MM.1S (cell line): ENCODE data around the gene ZSCAN12.

Experiments
- DNase-seq: peaks from one replicate; pipeline ENCODE4 v3.0.0-alpha.2; 2015
- H2AFZ ChIP-seq: fragments of 300-600 bp; sonication (generic); 2 replicates; pipeline ENCODE4 v1.6.0; 2016; ENCODE audit warnings: antibody characterized with exemption, low read length
- H3F3A ChIP-seq: fragments of 300-600 bp; sonication (generic); 2 replicates; pipeline ENCODE4 v1.6.1; 2016; ENCODE audit warnings: mild to moderate bottlenecking, antibody characterized with exemption, low read length, moderate library complexity, mixed read lengths; ENCODE audit not compliant: insufficient read depth
- H3K27ac ChIP-seq: fragments of 300-600 bp; sonication (generic); 2 replicates; pipeline ENCODE4 v1.5.1; 2016; ENCODE audit warnings: mild to moderate bottlenecking, low read length
- H3K27me3 ChIP-seq: fragments of 300-600 bp; sonication (generic); replicated peaks from 2 replicates; pipeline ENCODE4 v1.6.0; 2016; ENCODE audit warnings: low read length; ENCODE audit not compliant: insufficient read depth
- H3K36me3 ChIP-seq: fragments of 300-600 bp; sonication (generic); replicated peaks from 2 replicates; pipeline ENCODE4 v1.6.1; 2016; ENCODE audit warnings: mild to moderate bottlenecking, low read length, mixed read lengths; ENCODE audit not compliant: insufficient read depth
- H3K4me1 ChIP-seq: fragments of 300-600 bp; sonication (generic); 2 replicates; pipeline ENCODE4 v1.6.1; 2016; ENCODE audit warnings: low read length, mixed read lengths
- H3K4me2 ChIP-seq: fragments of 300-600 bp; sonication (generic); 2 replicates; pipeline ENCODE4 v1.6.0; 2016; ENCODE audit warnings: low read depth, low read length
- H3K4me3 ChIP-seq: fragments of 300-600 bp; sonication (generic); 2 replicates; pipeline ENCODE4 v1.5.1; 2016; ENCODE audit warnings: low read length, mixed read lengths
- H3K79me2 ChIP-seq: fragments of 300-600 bp; sonication (generic); 2 replicates; pipeline ENCODE4 v1.6.1; 2016; ENCODE audit warnings: mixed run types, low read length, mixed read lengths
- H3K9ac ChIP-seq: fragments of 300-600 bp; sonication (generic); 2 replicates; pipeline ENCODE4 v1.6.1; 2016; ENCODE audit warnings: low read length, mixed read lengths
- H3K9me2 ChIP-seq: fragments of 300-600 bp; sonication (generic); replicated peaks from 2 replicates; pipeline ENCODE4 v1.6.1; 2016; ENCODE audit warnings: mild to moderate bottlenecking, low read length, mixed read lengths; ENCODE audit not compliant: insufficient read depth
- H3K9me3 ChIP-seq: fragments of 300-600 bp; sonication (generic); replicated peaks from 2 replicates; pipeline ENCODE4 v1.6.1; 2016; ENCODE audit warnings: mild to moderate bottlenecking, low read length, mixed read lengths; ENCODE audit not compliant: insufficient read depth
- H4K20me1 ChIP-seq: fragments of 300-600 bp; sonication (generic); 2 replicates; pipeline ENCODE4 v1.6.1; 2016; ENCODE audit warnings: mild to moderate bottlenecking, low read length, moderate library complexity, mixed read lengths; ENCODE audit not compliant: insufficient read depth
- CTCF ChIP-seq: fragments of 300-600 bp; sonication (generic); IDR thresholded peaks from 2 replicates; pipeline ENCODE4 v1.5.1; 2016; ENCODE audit warnings: antibody characterized with exemption, low read length, mixed read lengths
- EZH2 ChIP-seq: fragments of 300-600 bp; sonication (generic); optimal IDR thresholded peaks from 2 replicates; pipeline ENCODE3; 2017; ENCODE audit warnings: low read depth, mild to moderate bottlenecking, antibody characterized with exemption, low read length, mixed read lengths
- EZH2phosphoT487 ChIP-seq: fragments of 300-600 bp; sonication (generic); IDR thresholded peaks from 2 replicates; pipeline ENCODE4 v1.6.1; 2018; ENCODE audit warnings: antibody characterized with exemption, low read length

Gene ZSCAN12

GRCh38 chr6:28401172-28401571, 1.6 kb upstream of the ZSCAN12 start:
- Histone ChIP-seq H3F3A (peaks cover 3% of the 10 kb centered on the region; the same call in 1 of the 2 replicates), H2AFZ (no peak overlapping the region), H3K4me1 (0 out of 2 replicates have a peak, but pooled peaks cover 4% of the 10 kb centered on the region), H3K4me3 (no peak overlapping the region), H3K79me2 (peaks cover 20% of the 10 kb centered on the region), H3K36me3 (no peaks in the 10 kb centered on the region), H3K9ac (no peak overlapping the region), H3K27ac (no peak overlapping the region), H3K9me3 (no peaks in the 10 kb centered on the region), H4K20me1 (no peaks in the 10 kb centered on the region), H3K4me2 (no peak overlapping the region), H3K27me3 (no peaks in the 10 kb centered on the region), H3K9me2 (no peaks in the 10 kb centered on the region)
- TF ChIP-seq CTCF, result no peak
- no peak for TF ChIP-seq EZH2
- no peak for TF ChIP-seq EZH2phosphoT487
- DNase-seq, result no peak

GRCh38 chr6:28400122-28400451, 540 bp upstream of the ZSCAN12 start:
- Histone ChIP-seq H3K4me2 (peak overlapping the region; percentile 82), H3K27ac (peak overlapping the region; percentile 51; the same call in 1 of the 2 replicates), H3K36me3 (no peaks in the 10 kb centered on the region), H3K79me2 (peaks cover 23% of the 10 kb centered on the region), H3K4me1 (0 out of 2 replicates have a peak, but pooled peaks cover 4% of the 10 kb centered on the region), H2AFZ (peak overlapping the region; percentile 99), H3K27me3 (no peaks in the 10 kb centered on the region), H4K20me1 (no peaks in the 10 kb centered on the region), H3K9ac (peak overlapping the region; percentile 83), H3K4me3 (peak overlapping the region; percentile 95), H3K9me3 (no peaks in the 10 kb centered on the region), H3K9me2 (no peaks in the 10 kb centered on the region), H3F3A (peaks cover 3% of the 10 kb centered on the region; the same call in 1 of the 2 replicates)
- TF ChIP-seq CTCF (no peak), EZH2 (no peak), EZH2phosphoT487 (no peak)
- DNase-seq, result no peak

- H3K36me3 ChIP-seq, result peaks cover 5% of the 10 kb centered on the region; the same call in 1 of the 2 replicates
- H3K9me3 ChIP-seq, result no peaks in the 10 kb centered on the region
- peaks cover 3% of the 10 kb centered on the region; the same call in 1 of the 2 replicates for H3F3A ChIP-seq
- no peak overlapping the region for H3K4me3 ChIP-seq
- TF ChIP-seq EZH2phosphoT487 (no peak), CTCF (no peak), EZH2 (no peak)
- H3K27me3 ChIP-seq, result no peaks in the 10 kb centered on the region
- no peak for DNase-seq
- H2AFZ ChIP-seq, result no peak overlapping the region
- no peak overlapping the region for H3K27ac ChIP-seq
- H3K9me2 ChIP-seq, result no peaks in the 10 kb centered on the region
- H4K20me1 ChIP-seq, result no peaks in the 10 kb centered on the region
- no peak overlapping the region for H3K9ac ChIP-seq
- no peak overlapping the region for H3K4me2 ChIP-seq
- H3K79me2 ChIP-seq, result peaks cover 26% of the 10 kb centered on the region
- 0 out of 2 replicates have a peak, but pooled peaks cover 4% of the 10 kb centered on the region for H3K4me1 ChIP-seq
These were observed 3.6 kb downstream of the ZSCAN12 start for GRCh38 chr6:28395918-28396317.
